ENCODE measurements around the gene EML6. TPM values are rescaled to one million over a fixed set of nuclear protein-coding genes. Genes with fewer than 3 reads are reported as not detected.

Gene EML6
- total RNA-seq, 4 donors from 2014 or later = 2.3 to 15.1 (median 4.1) TPM

GRCh38 chr2:54906716-54907115 is 183.3 kb downstream of the EML6 start:
- TF ChIP-seq POLR2A (IDR thresholded peaks at IDR 0.05) = no peak
- no peak for TF ChIP-seq EP300 (IDR thresholded peaks at IDR 0.05)
- TF ChIP-seq CTCF (IDR thresholded peaks at IDR 0.05) = no peak
- no peak for TF ChIP-seq POLR2AphosphoS5 (IDR thresholded peaks at IDR 0.05)
- no peaks in the 10 kb centered on the region for H3K36me3 ChIP-seq
- no peak overlapping the region for H3K27ac ChIP-seq
- peaks cover 14% of the 10 kb centered on the region for H3K4me1 ChIP-seq
- no peaks in the 10 kb centered on the region for H3K27me3 ChIP-seq
- H3K9me3 ChIP-seq = no peaks in the 10 kb centered on the region
- 59% methylated on average over 3 of the region's 3 CpGs for WGBS
- no peak for DNase-seq (ENCODE audit: low spot score in 2 of 2)
- H3K4me3 ChIP-seq = no peak overlapping the region

- H3K4me3 ChIP-seq = no peak overlapping the region
- DNase-seq (ENCODE audit: low spot score in 2 of 2) = no peak
- H3K9me3 ChIP-seq = no peaks in the 10 kb centered on the region
- no peaks in the 10 kb centered on the region for H3K36me3 ChIP-seq
- 100% methylated on average over 1 of the region's 1 CpG for WGBS
- H3K27me3 ChIP-seq = no peaks in the 10 kb centered on the region
- H3K27ac ChIP-seq = no peak overlapping the region
- TF ChIP-seq POLR2A (IDR thresholded peaks at IDR 0.05) (no peak), EP300 (IDR thresholded peaks at IDR 0.05) (no peak), POLR2AphosphoS5 (IDR thresholded peaks at IDR 0.05) (no peak), CTCF (IDR thresholded peaks at IDR 0.05) (no peak)
- peaks cover 14% of the 10 kb centered on the region for H3K4me1 ChIP-seq
These were observed 184.2 kb downstream of the EML6 start for GRCh38 chr2:54907663-54908062.

GRCh38 chr2:54908591-54908990 is 185.1 kb downstream of the EML6 start:
- Histone ChIP-seq H3K27ac (no peak overlapping the region), H3K36me3 (no peaks in the 10 kb centered on the region), H3K4me1 (peaks cover 13% of the 10 kb centered on the region), H3K4me3 (no peak overlapping the region), H3K27me3 (no peaks in the 10 kb centered on the region), H3K9me3 (no peaks in the 10 kb centered on the region)
- WGBS = 87% methylated on average over 6 of the region's 6 CpGs
- TF ChIP-seq POLR2AphosphoS5 (IDR thresholded peaks at IDR 0.05) (no peak), POLR2A (IDR thresholded peaks at IDR 0.05) (no peak), CTCF (IDR thresholded peaks at IDR 0.05) (no peak), EP300 (IDR thresholded peaks at IDR 0.05) (no peak)
- no peak for DNase-seq (ENCODE audit: low spot score in 2 of 2)

GRCh38 chr2:54909001-54909400 is 185.5 kb downstream of the EML6 start:
- Histone ChIP-seq H3K27ac (no peak overlapping the region), H3K4me3 (no peak overlapping the region), H3K27me3 (no peaks in the 10 kb centered on the region), H3K4me1 (peaks cover 9% of the 10 kb centered on the region), H3K9me3 (no peaks in the 10 kb centered on the region), H3K36me3 (no peaks in the 10 kb centered on the region)
- DNase-seq (ENCODE audit: low spot score in 2 of 2) = no peak
- WGBS = 77% methylated on average over 3 of the region's 3 CpGs
- no peak for TF ChIP-seq EP300 (IDR thresholded peaks at IDR 0.05)
- TF ChIP-seq POLR2AphosphoS5 (IDR thresholded peaks at IDR 0.05) = no peak
- TF ChIP-seq POLR2A (IDR thresholded peaks at IDR 0.05) = no peak
- no peak for TF ChIP-seq CTCF (IDR thresholded peaks at IDR 0.05)

GRCh38 chr2:54912305-54912704 is 188.8 kb downstream of the EML6 start:
- Histone ChIP-seq H3K27ac (no peak overlapping the region), H3K9me3 (no peaks in the 10 kb centered on the region), H3K4me3 (no peak overlapping the region), H3K4me1 (no peaks in the 10 kb centered on the region), H3K27me3 (no peaks in the 10 kb centered on the region), H3K36me3 (no peaks in the 10 kb centered on the region)
- 95% methylated on average over 4 of the region's 4 CpGs for WGBS
- no peak for TF ChIP-seq CTCF (IDR thresholded peaks at IDR 0.05)
- TF ChIP-seq POLR2AphosphoS5 (IDR thresholded peaks at IDR 0.05) = no peak
- TF ChIP-seq POLR2A (IDR thresholded peaks at IDR 0.05) = no peak
- no peak for TF ChIP-seq EP300 (IDR thresholded peaks at IDR 0.05)
- DNase-seq (ENCODE audit: low spot score in 2 of 2) = no peak
